HS-5 (cell line): Measurements from ENCODE around the gene FMN1.
A peak's percentile ranks its signal among the peaks of the same experiment; 100 is the strongest.

Experiments used
- DNase-seq: peaks from one replicate; pipeline ENCODE4 v3.0.0-alpha.2; 2012; ENCODE audit warnings: low read depth

FMN1 gene

DNA sequence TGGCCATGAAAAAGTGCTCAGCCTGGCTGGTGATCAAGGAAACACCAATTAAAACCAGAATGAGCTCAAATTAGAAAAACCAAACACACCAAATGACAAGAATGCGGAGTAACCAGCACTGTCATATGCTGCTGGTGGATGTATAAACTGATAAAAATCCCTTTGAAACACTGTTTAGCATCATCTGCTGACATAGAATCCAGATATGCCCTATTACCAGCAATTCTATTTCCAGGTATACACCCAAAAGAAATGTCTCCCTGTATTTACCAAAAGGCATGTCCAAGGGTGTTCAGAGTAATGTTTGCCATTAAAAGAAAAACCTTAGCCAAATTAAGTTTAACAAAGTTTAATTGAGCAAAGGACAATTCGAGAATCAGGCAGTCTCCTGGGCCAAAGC lies 138.6 kb downstream of the FMN1 start:
- no peak for DNase-seq

DNA sequence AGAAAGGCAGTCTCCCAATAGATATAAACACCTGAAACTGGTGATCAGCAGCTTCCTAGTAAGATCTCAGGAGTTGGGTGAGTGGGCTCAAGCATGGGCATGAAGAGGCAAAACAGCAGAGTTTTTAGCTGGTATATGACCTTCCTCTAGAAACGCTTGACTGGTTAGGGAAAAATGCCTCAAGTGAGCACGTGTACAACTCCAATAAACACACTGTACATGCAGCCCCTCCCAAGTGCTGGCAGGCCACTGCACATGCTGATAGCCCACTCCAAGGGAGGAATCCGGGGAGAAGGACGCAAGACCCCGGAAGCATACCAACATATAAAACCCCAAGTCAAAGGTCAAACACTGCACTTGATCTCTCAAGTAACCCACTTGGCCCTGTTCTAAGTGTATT lies 143.0 kb downstream of the FMN1 start:
- DNase-seq, result no peak

DNA sequence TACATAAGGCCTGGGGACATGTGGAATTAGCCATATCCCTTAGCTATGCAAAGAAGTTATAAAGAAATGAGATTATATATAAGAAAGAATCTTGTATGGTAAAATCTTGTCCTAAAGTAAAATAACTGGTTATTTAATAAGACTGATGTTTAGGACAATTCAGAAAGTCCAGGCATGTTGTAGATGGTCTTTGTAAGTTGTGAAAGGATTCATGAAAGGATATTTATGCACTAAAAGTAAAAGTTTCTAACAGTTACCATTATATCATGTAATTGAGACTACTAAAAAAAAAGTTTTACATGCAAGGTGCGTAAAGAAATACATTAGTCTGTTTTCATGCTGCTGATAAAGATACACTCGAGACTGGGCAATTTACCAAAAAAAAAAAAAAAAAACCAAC lies 146.3 kb downstream of the FMN1 start:
- DNase-seq, result no peak

- no peak for DNase-seq
Measured at GRCh38 chr15:33047077-33047476, 147.4 kb downstream of the FMN1 start.

DNA sequence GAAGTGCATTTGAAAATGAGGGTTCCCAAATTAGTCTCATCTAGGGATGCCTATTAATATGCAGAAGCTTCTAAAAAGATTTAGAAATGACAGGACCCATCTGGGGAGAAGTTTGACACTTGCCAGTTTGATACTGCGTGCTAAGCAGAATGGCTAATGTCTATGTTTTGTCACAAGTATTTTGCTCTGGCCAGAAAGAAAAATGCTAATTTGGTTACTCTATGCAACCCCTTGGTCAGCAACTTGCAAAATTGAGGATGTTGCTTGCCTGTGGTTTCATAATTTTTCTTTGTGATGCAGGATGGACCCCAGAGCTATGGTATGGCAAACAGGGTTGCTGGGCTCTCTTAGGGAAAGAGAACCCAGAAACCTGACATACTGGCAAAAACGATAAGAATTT lies 148.2 kb downstream of the FMN1 start:
- DNase-seq, result no peak

- DNase-seq, result no peak
Measured at GRCh38 chr15:33045066-33045810, 149.3 kb downstream of the FMN1 start.

DNA sequence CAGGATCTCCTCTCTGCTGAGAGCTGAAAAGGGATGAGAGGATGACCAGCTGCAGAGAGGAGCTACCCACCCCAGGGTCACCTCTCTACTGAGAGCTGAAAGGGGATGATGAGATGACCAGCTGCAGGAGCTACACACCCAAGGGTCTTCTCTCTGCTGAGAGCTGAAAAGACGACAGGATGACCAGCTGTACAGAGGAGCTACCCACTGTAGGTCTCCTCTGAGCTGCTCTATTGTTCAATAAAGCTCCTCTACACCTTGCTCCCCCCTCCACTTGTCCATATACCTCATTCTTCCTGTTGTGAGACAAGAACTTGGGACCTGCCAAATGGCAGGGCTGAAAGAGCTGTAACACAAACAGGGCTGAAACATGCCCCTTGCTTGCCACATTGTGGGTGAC lies 149.9 kb downstream of the FMN1 start:
- DNase-seq, result no peak

GRCh38 chr15:33043636-33044035 lies 150.9 kb downstream of the FMN1 start:
- no peak for DNase-seq

GRCh38 chr15:33040496-33040895 lies 154.0 kb downstream of the FMN1 start:
- no peak for DNase-seq

- DNase-seq, result no peak
Measured at GRCh38 chr15:33034588-33034987, 159.9 kb downstream of the FMN1 start.

DNA sequence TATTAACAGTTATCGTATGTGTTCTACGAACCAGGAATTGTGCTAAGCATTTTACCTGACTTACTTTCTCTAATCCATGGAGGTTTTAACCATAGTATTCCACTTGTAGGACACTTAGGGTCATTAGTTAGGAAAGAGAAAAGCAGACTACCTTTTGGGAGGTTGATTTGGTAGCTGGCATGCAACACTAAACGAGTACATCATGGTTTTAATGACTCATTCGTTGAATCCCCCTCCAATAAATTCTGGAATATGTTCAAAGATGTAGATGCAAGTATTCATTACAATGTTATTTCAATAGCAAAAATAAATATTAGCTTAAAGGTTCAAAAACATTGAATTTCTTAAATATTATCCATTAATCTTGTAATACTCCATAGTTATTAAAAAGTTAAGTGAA lies 162.5 kb downstream of the FMN1 start:
- DNase-seq, result no peak

DNA sequence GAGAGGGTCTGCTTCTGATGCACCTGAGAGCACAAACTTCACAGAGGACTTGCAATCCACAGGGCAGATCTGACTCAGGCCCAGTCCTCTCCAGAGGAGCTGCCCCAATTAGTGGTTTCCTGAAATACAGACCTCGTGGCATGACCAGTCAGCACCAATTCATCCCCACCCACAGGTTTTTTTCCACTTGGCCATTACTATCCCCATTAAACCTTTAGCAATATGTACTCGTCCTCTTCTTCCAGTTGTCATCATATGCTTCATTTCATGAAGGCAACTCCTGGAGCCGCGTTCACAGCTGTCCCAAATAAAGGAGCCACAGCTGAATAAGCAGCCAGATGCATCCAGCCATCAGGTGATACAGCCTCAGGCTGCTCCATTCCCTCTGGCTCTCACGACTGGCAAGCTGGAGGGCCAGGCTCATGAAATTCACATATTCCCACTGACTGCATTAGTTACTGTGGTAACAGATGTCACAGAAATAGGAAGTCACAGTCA lies 163.1 kb downstream of the FMN1 start:
- peak; percentile 57 for DNase-seq

DNA sequence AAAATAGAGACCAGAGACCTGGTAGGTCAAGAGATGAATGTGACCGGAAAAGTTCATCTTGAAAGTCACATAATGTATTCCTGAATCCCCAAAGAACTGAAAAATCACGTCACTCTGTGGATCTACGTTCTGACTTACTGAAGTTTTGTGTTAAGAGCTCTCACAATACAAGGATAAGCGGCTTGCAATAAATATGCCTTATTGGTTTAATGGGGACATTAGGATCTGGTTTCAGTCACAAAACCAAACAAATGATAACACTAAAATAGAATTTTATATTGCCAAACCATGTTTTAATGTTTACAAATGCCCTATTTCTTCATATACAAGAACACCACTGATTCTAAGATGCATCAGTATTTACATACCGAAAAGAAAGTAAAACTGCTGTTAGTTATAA lies 164.2 kb downstream of the FMN1 start:
- DNase-seq, result no peak

GRCh38 chr15:33029109-33029652 lies 165.3 kb downstream of the FMN1 start:
- no peak for DNase-seq

DNA sequence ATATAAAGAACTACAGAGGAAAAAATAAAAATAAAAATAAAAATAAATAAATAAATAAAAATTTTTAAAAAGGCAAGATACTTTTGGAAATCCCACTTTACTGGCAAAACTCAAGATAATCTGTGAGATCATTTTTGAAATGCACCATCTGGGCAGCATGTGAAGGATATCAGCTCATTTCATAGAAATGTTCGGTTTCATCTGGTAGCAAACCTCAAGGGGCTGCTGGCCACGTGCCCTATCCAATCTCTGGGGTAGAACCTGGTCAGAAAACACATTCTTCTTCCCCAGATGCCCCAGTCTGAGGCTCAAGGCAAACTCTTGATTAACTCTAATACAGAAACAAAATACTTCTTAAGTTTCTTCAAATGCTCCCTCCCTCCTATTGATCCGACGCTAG lies 166.0 kb downstream of the FMN1 start:
- DNase-seq, result no peak

- no peak for DNase-seq
Measured at GRCh38 chr15:33027306-33028035, 167.0 kb downstream of the FMN1 start.

GRCh38 chr15:33026614-33027013 lies 167.9 kb downstream of the FMN1 start:
- no peak for DNase-seq

GRCh38 chr15:33022629-33023028 lies 171.9 kb downstream of the FMN1 start:
- DNase-seq, result no peak

GRCh38 chr15:33021806-33022389 lies 172.6 kb downstream of the FMN1 start:
- DNase-seq, result no peak

DNA sequence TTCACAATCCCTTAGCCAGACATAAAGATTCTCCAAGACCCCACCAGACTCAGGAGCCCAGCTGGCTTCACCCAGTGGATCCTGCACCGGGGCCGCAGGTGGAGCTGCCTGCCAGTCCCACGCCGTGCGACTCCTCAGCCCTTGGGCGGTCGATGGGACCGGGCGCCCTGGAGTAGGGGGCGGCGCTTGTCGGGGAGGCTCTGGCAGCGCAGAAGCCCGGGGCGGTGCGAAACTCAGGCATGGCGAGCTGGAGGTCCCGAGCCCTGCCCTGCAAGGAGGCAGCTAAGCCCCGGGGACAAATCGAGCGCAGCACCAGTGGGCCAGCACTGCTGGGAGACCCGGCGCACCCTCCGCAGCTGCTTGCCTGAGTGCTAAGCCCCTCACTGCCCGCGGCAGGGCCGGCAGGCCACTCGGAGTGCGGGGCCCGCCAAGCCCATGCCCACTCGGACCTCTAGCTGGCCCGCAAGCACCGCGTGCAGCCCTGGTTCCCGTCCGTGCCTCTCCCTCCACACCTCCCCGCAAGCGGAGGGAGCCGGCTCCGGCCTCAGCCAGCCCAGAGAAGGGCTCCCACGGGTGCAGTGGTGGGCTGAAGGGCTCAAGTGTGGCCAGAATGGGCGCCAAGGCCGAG lies 175.0 kb downstream of the FMN1 start:
- no peak for DNase-seq

- DNase-seq, result no peak
Measured at GRCh38 chr15:33016405-33017024, 178.0 kb downstream of the FMN1 start.

- DNase-seq, result no peak
Measured at GRCh38 chr15:33014586-33014985, 179.9 kb downstream of the FMN1 start.
